Measurements from ENCODE around the gene DBN1.
"Not testable (repeated sequence)": the region's sequence is repeated elsewhere in the genome, so short reads cannot be mapped to it uniquely, and the experiment has no call there.

The DBN1 gene

DNA sequence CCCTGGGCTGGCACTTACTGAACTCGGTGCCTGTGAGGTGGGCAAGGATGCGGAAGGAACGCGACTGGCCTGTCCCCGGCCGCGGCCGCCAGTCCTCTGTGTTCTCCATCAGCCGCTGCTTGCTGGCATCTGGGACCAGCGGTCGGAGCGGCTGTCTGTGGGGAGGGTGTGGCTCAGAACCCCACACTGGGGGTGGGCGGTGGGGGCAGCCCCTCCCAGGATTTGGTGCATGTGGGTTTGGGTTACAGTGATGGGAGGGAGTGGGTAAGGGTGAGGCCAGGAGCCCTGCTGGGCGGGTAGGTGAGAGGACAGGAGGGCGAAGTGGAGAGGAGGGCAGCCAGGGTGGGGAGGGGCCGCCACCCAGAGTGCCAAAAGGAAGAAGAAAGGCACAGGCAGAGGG, 17.6 kb upstream of the DBN1 start:
- no peak for DNase-seq (ENCODE audit: low spot score)

DNA sequence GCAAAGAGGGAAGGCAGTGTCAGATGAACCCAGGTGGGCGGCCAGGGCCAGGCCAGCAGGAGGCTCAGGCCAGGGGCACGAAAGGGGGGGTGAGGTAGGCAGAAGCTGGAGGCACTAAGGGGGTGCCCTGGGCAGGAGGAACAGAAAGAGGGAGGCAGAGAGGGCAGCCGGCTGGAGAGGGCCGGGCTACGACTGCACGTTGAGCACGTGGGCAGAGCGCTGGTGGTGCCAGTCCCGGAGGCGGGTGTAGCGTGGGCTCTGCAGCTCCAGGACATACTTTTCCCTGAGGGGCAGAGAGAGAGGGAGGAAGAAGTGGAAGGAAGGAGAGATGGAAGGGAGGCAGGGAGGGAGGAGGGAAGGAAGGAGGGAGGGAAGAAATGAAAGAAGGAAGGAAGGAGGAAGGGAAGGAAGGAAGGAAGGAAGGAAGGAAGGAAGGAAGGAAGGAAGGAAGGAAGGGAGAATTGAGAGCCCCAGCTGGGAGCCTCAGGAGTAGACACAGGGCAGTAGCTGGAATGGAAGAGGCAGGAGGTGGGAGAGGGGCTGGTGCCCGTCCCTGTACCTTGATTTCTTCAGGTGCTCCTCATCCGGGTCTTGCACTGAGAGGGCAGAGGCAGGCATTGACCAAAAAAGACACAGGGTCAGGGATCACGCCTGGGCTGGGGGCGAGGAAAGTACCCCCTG, 17.0 kb upstream of the DBN1 start:
- no peak for DNase-seq (ENCODE audit: low spot score)

DNA sequence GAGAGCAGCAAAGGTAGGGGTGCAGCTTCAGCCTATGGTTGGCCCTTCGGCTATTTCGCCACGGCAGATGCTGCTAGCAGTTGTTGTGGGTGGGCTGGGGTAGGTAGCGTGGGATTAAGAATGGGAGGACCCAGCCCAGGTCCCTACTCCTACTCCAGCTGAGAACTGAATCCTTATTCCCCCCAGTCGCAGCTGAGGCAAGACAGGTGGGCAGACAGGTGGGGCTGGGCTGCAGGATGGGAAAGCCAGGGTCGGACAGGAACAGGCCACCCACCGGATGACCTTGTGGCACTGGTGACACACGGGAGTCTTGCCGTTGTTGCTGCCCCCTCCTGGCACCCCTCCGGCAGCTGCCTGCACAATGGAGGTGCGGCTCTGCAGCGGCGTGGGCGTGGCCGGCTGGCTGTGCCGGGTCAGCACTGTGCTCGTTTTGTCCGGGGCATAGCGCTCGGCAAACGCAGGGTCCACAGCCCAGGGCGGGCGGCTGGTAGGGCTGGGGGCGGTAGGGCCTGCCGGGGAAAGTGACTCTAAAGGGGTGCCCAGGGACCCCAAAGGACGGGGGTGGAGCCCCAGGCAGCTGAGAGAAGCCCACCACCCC, 15.8 kb upstream of the DBN1 start:
- DNase-seq (ENCODE audit: low spot score) = no peak

DNA sequence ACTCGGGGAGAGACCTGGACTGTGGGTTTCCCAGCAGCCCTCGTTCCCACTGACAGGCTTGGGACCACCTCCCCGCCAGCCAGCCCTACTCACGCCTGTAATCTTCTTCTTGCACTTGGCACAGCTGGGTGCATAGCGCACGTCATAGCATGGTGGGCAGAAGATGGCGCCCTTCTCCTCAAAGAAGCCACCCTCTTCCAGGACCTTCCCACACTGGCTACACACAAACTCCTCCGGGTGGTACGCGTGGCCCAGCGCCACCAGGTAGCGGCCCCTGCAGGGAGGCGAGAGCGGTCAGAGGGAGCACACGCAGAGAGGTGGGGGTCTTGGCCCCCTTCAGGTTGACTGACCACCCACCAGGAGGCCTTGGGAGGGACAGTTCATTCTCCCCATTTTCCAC, 14.5 kb upstream of the DBN1 start:
- no peak for DNase-seq (ENCODE audit: low spot score)

DNA sequence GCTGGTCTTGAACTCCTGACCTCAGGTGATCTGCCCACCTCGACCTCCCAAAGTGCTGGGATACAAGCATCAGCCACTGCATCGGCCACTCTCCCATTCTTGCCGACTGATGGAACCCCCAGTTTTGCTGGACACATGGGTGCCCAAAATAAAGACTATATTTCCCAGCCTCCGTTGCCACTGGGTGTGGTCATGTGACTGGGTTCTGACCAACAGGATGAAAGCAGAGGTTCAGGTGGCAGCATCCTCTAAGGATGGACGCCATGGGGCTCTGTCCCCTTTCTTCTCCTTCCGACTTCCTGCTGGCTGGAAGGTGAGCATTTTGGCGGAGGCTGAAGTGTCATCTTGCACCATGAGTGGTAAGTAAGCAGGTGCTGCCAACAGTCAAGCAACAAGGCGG, 13.7 kb upstream of the DBN1 start:
- DNase-seq (ENCODE audit: low spot score) = no peak

DNA sequence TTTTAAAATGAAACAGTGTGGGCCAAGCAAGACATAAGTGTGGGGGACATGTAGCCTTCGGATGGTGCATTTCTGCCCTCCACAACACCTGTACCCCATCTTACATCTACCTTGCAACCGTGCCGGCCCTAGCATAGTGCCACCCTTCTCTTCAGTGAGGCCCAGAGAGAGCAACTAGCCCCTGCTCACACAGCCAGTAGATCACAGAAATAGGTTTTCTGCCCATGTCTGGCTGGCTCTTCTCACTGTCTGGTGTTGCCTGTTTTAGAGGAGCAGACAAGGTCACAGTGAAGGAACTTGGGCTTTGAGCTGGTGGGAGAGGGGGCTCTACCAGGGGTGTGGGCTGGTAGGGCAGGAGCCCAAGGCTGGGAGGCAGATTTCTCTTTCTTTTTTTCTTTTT, 12.8 kb upstream of the DBN1 start:
- DNase-seq (ENCODE audit: low spot score) = no peak

DNA sequence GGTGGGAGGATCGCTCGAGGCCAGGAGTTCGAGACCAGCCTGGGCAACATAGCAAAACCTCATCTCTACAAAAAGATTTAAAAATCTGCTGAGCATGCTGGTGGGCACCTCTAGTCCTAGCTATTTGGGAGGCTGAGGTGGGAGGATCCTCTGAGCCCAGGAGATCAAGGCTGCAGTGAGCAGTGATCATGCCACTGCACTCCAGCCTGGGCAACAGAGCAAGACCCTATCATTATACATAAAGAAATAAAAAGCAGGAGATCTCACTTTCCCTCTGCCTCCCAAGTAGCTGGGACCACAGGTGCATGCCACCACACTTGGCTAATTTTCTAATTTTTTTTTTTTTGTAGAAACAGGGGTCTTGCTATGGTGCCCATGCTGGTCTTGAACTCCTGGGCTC, 12.3 kb upstream of the DBN1 start:
- not testable (repeated sequence) for DNase-seq (ENCODE audit: low spot score)

DNA sequence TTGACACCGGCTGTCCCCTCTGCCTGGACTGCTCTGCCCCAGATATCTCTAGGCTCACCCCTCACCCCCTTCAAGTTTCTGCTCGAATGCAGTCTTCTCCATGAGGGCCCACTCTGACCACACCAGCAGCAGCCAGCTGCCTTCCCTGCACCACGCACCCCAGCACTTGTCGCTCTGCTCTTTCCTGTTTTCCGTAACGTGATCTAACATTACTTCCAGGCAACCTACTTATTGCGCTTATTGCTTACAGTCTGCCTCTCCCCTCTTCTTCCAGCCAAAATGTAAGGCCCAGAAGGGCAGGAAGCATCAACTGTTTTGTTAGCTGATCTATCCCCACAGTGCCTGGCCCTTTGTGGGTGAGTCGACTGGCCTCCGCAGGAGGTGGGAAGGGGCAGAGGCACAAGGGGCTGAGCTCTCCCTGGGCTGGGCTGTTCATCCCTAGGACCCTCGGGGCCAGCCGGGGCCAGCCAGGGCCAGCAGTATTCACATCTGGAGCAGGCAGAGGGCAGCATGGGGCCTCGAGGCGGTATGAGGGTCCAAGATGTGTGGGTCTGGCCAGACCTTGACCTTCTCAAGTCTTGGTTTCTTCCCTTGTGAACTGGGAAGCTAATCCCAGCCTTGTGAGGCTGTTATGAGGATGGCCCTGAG, 11.6 kb upstream of the DBN1 start:
- DNase-seq (ENCODE audit: low spot score) = no peak

DNA sequence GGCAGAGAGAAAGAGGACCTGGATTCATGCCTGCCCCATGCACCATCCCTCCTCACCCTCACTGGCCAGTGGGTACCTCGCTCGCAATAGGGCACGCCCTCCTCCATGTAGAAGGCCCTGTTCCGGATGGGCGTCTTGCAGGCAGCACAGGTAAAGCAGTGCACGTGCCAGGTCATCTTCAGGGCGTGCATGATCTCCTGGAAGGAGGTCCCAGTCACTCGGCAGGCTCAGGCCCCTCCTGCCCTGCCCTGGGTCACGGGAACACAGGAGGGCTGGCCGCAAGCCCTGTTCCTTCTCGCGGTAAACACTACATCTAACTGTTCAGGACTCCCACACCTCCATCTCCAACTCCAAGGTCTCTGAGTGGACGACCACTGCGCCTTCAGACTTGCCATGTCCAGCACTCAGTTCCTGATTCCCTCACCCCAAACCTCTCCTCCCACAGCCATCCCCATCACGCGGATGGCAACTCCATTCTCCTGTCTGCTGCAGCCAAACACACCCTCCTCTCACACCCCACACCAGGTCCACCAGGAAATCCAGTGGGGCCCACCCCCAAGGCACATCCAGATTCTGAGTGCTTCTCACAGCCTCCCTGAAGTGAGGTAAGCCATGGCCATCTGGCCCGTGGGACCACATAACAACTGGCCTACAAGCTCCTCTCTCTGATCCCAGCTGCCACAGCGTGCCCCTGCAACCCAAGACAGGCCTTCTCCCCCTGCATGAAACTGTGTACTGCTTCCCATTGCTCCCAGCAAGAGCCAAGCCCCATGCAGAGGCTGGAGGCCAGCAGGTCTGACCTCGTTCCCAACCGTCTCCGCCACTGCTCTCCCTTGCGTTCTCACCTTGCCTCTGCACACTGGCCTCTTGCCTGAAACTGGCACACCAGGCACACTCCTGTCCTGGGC, 10.8 kb upstream of the DBN1 start:
- DNase-seq (ENCODE audit: low spot score) = no peak

DNA sequence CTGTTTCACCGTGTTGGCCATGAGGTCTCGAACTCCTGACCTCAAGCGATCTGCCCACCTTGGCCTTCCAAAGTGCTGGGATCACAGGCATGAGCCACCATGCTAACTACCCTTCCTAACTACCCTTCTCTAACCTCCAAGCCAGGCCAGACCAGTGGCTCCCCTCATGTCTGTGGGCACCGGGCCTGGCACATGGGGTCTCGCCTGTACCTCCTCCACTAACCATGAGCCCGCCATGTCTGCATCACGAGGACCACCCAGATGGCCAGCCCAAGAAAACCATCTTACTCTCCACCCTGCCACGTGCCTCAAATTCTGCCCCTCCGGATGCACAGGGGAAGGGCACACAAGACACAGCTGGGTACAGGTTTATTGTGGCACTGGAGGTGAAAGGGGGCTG, 9.6 kb upstream of the DBN1 start:
- DNase-seq (ENCODE audit: low spot score) = no peak

DNA sequence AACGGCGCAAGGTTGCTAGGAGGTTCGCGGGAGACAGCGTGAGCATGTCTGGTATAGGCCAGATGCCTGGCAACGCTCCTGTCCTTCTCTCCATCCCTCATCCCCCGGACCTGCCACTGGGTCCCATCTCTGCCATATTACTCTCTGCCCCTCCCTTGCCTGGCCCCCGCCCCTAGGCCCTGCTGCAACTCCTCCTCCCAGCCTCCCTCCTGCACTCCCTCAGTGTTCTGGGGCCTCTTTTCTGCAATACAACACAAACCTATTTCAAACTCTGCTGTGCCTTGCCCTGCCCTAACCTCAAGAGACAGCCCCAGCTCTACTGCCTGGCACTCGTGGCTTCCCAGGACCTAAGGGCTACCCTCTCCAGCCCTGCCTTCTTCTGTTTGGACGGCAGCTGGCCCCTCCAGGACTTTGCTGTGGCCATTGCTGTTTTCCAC, 8.9 kb upstream of the DBN1 start:
- no peak for DNase-seq (ENCODE audit: low spot score)

DNA sequence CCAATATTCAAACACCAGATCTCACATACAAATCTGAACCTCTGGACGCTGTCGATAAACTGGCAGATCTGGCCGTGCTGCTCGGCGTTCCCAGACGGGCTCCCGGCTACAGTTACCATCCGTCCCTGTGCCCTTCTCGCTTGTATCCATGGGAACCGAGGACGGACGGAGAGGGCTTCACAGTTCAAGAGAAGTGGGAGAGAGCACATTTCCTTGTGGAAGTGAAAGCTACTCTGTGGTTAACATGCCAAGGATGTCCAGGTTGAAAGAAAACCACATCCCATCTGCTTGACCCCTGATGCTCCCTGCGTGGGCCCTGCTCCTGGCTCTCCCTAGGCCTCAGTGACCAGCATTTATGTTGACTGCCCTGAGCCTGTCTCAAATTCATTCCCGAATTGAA, 6.3 kb upstream of the DBN1 start:
- no peak for DNase-seq (ENCODE audit: low spot score)

DNA sequence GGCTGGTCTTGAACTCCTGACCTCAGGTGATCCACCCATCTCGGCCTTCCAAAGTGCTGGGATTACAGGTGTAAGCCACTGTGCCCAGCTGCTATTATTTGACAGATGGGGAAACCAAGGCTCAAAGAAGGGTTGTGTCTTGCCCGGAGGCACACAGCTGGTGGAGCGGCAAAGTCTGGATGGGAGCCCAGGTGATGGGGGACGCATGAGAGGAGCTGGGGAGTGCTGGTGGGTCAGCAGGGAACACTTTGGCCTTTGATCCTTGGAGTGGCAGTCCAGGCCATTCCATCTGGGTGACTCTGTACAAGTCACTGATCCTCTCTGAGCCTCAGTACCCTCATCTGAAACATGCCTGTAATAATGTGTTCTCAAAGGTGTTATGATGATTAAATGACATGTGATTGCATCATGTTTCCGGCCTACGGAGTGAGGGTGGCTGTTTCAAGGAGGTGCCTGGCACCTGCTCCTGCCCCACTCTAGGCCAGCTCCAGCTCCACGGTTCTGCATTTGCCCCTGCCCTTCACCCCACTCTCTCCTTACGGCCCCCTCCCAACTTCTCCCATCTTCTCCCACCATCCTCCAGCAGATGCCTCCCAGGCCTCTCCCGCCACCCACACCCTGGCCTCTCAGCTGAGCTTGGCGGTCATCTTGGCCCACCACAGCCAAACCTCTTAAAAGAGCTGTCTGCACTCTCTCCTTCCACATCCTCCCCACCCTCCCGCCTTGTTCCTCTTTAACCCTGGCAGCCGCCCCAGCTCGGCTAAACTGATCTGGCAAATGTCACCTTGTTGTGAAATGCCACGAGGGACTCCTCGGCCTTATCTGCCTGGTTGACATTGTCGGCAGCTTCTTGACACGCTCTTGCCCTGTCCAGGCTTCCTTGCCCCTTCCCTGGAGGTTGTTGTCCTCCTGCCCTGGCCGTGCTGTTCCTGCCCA, 5.5 kb upstream of the DBN1 start:
- DNase-seq (ENCODE audit: low spot score) = no peak

DNA sequence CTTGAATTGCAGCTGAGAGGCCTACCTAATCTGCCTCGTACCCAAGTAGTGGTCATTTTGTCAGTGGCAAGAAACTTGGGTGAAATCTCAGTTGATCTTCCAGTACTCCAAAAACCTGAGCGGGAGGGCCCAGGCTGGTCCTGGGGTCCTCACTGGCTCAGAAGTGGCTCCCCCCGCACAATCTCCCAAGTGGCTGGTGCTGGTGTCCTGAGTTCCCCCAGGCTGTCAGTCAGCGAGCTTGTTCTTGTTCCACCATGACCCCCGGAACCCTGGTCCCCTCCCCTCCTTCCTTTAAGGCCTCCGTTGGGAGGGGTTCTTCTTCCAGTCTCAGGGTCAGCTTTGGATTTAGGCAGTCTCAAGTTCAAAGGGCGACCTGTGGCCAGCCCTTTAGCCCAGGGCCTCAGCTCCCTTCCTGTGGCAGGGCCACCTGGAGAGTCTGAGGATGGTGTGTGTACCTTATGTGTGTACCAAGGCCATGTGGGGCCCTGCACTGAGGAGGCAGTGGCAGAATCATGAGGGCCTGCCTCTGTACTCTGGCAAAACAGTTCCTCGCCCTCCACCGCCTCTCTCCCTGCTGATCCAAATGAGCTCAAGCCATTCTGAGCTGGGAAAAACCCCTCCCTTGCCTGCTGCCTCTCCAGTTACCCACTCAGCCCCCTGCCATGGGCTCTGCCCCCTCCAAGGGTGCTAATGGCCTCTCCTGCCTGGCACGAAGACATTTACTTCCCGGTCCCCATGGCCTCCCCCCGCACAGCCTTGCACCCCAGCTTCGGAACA, 4.5 kb upstream of the DBN1 start:
- no peak for DNase-seq (ENCODE audit: low spot score)

DNA sequence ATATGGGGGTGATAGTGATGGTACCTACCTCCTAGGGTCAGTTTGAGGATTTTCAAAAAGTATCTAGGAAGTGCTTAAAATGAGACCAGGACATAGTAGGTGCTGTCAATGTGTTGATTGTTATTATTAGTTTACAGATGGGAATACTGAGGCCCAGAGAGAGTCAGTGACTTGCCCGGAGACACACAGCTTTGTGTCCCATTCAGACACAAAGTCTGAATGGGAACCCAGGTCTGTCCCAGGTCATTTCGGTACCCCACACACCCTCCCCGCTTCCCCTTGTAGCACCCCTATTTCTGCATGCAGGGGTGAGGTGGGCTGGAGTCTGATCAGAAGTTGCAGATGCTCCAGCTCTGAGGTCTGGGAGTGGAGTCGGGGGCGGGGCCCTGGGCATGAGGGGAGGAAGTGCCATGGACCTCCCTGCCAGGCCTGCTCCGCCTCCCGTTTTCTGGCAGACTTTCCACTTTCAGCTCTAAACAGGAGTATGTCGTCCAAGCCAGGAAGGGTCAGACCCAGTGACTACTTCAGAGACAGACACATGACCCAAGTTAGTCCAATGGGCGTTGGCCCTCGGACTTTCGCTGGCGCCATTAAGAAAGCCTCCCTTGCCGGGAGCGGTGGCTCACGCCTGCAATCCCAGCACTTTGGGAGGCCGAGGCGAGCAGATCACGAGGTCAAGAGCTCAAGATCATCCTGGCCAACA, 3.2 kb upstream of the DBN1 start:
- DNase-seq (ENCODE audit: low spot score) = no peak

DNA sequence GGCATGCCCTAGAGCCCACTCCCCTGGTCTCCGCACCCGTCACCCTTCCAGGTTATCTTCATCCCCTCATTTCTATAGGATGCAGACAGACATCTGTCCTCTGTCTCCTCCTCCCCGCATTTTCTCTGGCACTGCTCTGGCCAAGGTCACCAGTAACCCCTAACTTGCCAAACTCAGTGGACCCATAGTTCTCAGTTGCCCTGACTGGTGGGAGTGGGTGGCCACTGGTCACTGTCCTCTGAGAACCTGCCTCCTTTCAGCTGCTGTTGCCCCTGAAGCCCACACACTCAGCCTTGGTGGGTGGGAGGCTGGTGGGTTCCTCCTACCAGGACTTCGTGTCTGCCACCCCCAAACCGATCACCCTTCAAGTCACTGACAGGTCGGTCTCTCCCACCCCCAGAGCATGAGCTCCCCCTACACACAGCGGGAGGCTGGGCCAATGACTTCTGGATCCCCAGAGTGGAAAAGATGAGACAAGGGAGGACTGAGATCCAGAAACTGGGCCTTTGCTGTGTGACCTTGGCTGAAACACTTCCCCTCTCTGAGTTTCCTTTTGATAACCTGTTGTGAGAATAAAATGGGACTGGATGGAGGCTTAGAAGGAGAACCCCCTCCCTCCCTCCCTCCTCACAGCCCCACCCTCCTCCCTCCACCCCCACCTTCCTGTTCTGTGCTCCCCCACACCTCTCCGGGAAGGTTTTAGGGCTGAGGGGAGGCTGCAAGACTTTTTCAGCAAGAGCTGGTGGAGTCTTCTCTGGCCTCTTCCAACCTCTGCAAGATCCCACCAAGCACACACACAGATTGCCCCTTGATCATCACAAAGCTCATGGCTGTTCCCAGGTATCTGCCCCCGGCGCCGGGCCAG, 2.4 kb upstream of the DBN1 start:
- DNase-seq (ENCODE audit: low spot score) = no peak

DNA sequence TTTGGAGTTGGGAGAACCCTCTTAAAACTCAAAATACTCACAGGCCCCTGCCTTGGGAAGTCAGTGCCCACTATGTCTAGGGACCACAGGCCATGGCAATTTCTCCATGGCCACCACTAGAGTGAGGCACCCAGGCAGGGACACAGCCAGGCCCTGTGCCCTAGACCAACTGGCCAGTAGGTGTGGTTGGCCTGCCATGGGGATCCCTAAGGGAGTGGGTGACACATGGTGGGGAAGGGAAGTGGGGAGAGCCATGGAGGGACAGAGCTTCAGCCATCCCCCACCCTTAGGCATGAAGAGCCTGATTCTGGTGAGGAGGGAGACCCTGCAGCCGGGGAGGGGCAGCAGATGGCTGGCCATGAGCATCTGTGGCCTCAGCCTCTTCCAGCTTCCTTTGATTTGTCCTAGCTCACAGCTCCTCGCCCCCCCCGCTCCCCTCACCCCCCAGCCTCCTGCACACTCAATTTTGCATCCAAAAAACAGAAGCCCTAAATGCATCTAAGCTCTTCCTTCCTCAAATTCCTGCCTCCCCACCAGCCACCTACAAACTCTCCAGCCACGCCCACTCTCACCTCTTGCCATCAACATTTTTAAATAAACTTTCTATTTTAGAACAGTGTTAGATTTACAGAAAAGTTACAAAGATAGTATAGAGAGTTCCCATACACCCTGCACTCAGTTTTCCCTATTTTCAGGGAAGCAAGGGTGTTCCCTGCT, 1.6 kb upstream of the DBN1 start:
- no peak for DNase-seq (ENCODE audit: low spot score)

DNA sequence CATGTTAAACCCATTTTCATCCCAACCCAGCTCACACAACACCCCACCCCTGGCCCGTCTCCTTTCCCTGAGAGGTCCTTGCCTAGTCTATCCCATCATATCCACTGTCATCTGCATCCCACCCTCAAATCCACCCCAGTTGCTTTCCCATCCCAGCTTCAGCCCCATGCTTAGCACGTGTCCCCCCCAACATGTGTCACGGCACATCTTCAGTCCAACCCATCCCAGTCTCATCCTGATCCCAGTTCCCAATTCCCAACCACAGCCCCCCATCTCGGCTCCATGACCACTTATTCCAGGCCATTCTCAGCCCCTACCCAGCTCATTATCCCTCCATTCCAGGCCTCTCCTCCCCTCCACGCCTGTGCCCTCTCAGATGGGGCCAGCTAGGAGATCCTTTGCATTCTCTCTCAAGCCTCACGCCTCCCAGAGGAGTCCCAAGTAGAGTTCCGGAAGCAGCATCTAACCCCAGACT, 605 bp upstream of the DBN1 start:
- no peak for DNase-seq (ENCODE audit: low spot score)
